ENCODE measurements around the gene PPP2R5E.
"Not testable (repeated sequence)": the region's sequence is repeated elsewhere in the genome, so short reads cannot be mapped to it uniquely, and the experiment has no call there.

PPP2R5E gene

DNA sequence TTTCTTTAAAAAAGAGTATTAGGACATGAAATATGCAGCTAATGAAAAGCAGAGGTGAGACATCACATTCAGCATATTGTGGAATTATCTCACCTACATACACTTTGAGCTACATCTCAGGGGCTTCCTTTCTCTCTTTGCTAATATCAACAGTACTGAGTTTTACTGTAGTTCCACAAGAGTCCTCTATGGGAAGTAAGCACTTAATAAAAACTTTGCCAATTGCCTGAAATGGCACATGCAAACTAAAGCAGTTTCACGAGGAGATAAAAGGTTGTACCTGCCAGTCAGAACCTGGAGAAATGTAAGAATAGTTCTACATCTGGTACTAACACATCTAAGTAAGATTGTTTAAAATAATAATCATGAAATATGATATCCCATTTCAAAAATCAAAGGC lies 150.9 kb downstream of the PPP2R5E start:
- TF ChIP-seq, protein P1, sequence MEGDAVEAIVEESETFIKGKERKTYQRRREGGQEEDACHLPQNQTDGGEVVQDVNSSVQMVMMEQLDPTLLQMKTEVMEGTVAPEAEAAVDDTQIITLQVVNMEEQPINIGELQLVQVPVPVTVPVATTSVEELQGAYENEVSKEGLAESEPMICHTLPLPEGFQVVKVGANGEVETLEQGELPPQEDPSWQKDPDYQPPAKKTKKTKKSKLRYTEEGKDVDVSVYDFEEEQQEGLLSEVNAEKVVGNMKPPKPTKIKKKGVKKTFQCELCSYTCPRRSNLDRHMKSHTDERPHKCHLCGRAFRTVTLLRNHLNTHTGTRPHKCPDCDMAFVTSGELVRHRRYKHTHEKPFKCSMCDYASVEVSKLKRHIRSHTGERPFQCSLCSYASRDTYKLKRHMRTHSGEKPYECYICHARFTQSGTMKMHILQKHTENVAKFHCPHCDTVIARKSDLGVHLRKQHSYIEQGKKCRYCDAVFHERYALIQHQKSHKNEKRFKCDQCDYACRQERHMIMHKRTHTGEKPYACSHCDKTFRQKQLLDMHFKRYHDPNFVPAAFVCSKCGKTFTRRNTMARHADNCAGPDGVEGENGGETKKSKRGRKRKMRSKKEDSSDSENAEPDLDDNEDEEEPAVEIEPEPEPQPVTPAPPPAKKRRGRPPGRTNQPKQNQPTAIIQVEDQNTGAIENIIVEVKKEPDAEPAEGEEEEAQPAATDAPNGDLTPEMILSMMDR (IDR thresholded peaks at IDR 0.05; ENCODE audit: low read depth, low read length, missing control alignments): no peak
- in situ Hi-C loops (cut with HindIII; ENCODE audit: low sequenced_read_pairs): no loop called here
- H3K4me3 ChIP-seq (ENCODE audit: low read depth, low read length): no peak overlapping the region
- DNase-seq (ENCODE audit: low read depth): no peak

DNA sequence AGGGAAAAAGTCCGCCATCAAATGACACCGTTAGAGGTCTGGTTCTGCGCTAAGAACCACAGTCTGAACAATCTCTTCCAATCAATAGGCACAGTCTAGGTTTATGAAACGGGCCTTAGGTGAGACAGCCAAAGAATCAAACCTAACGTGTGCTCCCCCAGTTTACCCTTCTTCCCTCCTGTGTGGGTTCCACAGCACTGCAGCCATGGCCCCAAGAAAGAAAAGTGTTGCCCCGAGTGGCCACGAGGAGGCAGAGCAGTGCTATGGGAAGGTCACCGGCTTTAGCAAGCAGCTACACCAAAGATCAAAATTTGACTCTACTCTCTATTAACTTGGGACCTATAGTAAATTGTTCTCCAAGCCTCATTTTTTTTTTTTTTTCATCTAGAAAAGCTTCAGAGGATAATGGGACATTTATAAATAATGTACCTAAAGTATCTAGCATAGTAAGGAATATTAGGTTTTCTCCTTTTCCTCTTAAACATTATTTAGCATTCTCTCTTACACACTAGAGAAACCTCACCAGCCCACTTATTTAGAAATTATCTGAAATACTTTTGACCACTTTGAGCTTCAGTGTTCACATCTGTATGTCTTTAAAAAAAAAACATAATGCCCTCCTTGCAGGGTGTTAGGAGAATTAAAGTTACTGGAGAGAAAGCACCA lies 154.3 kb downstream of the PPP2R5E start:
- DNase-seq (ENCODE audit: low read depth): peak; percentile 33

DNA sequence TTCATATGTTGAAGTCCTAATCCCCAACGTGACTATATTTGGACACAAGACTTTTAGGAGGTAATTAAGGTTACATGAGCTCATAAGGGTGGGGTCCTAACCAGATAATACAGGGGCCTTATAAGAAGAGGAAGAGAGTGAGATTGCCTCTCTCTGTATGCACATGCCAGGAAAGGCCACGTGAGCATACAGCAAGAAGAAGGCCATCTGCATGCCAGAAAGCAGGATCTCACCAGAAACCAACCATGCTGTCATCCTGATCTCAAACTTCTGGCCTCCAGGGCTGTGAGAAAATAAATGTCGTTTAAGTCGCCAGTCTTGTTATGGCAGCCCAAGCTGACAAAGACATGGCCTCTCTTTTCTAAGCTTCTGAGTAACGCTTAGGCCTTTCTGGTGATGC lies 155.5 kb downstream of the PPP2R5E start:
- TF ChIP-seq, protein P1 (IDR thresholded peaks at IDR 0.05; ENCODE audit: low read depth, low read length, missing control alignments): no peak
- no peak for DNase-seq (ENCODE audit: low read depth)
- no peak overlapping the region for H3K4me3 ChIP-seq (ENCODE audit: low read depth, low read length)
- in situ Hi-C loops (cut with HindIII; ENCODE audit: low sequenced_read_pairs): loop anchor here (10.0 kb wide), 1 partner anchor 917 kb away; no protein-coding TSS in a partner anchor

More for the DNA sequence above, 154.3 kb downstream of the PPP2R5E start:
- no peak overlapping the region for H3K4me3 ChIP-seq (ENCODE audit: low read depth, low read length)
- TF ChIP-seq, protein P1 (IDR thresholded peaks at IDR 0.05; ENCODE audit: low read depth, low read length, missing control alignments): peak; percentile 86
- in situ Hi-C loops (cut with HindIII; ENCODE audit: low sequenced_read_pairs): loop anchor here (10.0 kb wide), 1 partner anchor 916 kb away; no protein-coding TSS in a partner anchor

DNA sequence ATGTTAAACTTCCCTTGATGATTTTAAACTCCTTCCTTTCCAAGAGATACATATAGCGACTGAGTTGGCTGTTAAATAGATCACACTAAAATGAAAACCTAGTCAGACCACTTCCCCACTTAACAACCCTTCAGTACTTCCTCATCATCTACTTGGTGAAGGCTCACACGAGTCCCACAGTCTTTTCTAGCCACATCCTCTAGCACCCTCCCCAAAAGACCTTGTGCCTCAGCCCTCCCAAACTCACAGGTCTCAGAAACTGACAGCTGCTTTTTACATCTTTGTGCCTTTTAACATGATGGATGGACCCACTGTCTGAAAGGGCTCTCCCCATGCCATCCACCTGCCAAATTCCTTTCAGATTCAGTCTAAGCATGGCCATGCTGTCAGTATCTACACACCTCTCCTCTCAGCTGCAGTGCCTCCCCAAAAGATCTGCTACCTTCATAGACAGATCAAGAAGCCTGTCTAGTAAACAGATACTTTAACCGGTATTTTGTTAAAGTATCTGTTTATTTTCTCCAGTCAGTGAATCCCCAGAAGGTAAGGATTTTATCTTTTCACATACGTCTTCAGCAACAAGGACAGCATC lies 159.3 kb downstream of the PPP2R5E start:
- in situ Hi-C loops (cut with HindIII; ENCODE audit: low sequenced_read_pairs): loop anchor here (10.0 kb wide), 1 partner anchor 921 kb away; no protein-coding TSS in a partner anchor
- no peak overlapping the region for H3K4me3 ChIP-seq (ENCODE audit: low read depth, low read length)
- TF ChIP-seq, protein P1 (IDR thresholded peaks at IDR 0.05; ENCODE audit: low read depth, low read length, missing control alignments): no peak
- no peak for DNase-seq (ENCODE audit: low read depth)

DNA sequence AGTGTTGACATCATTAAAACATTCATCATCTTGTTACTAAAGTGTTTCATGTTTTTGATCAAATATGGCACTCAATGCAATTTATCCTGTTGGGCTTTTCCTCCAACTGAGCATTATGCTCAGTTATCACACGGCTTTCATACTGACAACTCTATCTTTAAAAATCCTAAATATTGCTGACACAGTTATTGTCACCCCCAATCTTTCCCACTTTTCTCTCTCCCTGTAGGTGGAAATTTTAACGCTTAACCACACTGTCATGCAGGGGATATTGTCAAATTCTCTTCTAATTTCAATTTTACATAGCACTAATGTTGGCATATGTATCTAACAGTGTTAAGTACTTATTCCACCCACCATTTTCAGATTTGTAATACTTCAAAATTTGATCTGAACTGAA lies 164.7 kb downstream of the PPP2R5E start:
- TF ChIP-seq, protein P1 (IDR thresholded peaks at IDR 0.05; ENCODE audit: low read depth, low read length, missing control alignments): no peak
- DNase-seq (ENCODE audit: low read depth): no peak
- in situ Hi-C loops (cut with HindIII; ENCODE audit: low sequenced_read_pairs): no loop called here
- no peak overlapping the region for H3K4me3 ChIP-seq (ENCODE audit: low read depth, low read length)

DNA sequence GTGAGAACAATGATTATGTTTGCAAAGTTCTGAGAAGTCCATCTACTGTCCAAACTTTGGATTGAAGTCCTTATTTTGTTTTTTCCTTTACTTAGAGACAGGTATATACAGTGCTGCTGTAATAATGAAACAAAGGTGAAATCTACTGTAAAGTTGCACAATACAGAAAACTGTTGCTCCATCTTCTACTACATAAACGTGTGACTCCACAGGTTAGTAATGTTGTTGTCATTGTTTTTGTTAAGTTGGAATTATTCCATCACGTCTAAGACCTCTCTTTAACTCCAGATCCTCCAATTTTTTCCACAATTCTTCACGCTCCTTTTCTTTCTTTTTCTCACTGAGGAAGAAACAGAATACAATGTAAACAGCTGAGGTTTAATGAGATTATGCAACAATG lies 167.4 kb downstream of the PPP2R5E start:
- in situ Hi-C loops (cut with HindIII; ENCODE audit: low sequenced_read_pairs): no loop called here
- TF ChIP-seq, protein P1 (IDR thresholded peaks at IDR 0.05; ENCODE audit: low read depth, low read length, missing control alignments): no peak
- DNase-seq (ENCODE audit: low read depth): peak; percentile 6
- no peak overlapping the region for H3K4me3 ChIP-seq (ENCODE audit: low read depth, low read length)

DNA sequence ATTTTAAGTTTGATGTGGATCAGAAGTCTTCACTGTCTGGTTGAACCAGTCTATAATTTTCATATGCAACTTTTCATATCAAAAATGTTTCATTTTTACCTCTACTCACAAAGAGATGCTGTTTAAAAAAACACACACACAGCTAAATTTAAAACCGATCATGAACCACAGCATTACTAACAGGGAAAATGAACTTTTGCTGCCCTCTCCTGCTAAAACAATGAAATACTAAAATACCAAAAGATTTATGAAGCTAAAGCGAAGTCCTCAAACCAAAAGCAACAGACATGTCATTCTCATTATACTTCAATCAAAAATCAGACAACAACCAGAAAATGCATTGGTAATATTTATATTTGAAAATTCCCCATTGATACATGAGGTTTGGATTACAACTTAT lies 171.6 kb downstream of the PPP2R5E start:
- in situ Hi-C loops (cut with HindIII; ENCODE audit: low sequenced_read_pairs); DNase-seq (ENCODE audit: low read depth): not testable (repeated sequence)

More for the DNA sequence above, 171.6 kb downstream of the PPP2R5E start:
- H3K4me3 ChIP-seq (ENCODE audit: low read depth, low read length): not testable (repeated sequence)
